ENCODE results near the gene GRIK1. TPM values are rescaled to one million over a fixed set of nuclear protein-coding genes. Genes with fewer than 3 reads are reported as not detected.
A peak's percentile ranks its signal among the peaks of the same experiment; 100 is the strongest.

Gene GRIK1
- total RNA-seq, 1 donor from 2014 or later, result not detected

DNA sequence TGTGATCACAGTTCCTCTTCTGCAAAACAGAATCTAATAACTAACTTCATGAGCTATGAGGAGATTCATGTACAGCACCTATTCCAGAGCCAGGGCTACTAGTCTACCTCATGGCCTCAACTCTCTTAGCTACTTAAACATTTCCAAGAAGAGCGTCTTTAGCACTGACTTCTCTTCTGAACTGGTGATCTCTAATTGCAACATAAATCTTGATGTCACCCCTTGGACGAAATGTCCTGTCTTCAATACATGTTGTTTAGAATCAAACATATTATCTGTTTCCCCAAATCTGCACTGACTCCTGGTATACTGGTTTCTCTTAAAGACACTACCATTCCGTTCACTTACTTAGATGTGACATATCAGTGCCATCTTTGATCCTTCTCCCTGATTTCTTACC, 88.2 kb downstream of the GRIK1 start:
- no peaks in the 10 kb centered on the region for H3K4me1 Mint-ChIP-seq (ENCODE audit: unreplicated experiment)
- no peak overlapping the region for H3K4me3 Mint-ChIP-seq (ENCODE audit: unreplicated experiment)
- DNase-seq (ENCODE audit: extremely low spot score, unreplicated experiment), result no peak
- H3K27me3 Mint-ChIP-seq (ENCODE audit: unreplicated experiment), result no peaks in the 10 kb centered on the region
- no peak overlapping the region for H3K27ac Mint-ChIP-seq (ENCODE audit: unreplicated experiment)
- no peaks in the 10 kb centered on the region for H3K9me3 Mint-ChIP-seq (ENCODE audit: unreplicated experiment)
- H3K36me3 Mint-ChIP-seq (ENCODE audit: unreplicated experiment), result no peaks in the 10 kb centered on the region
- TF ChIP-seq CTCF (IDR thresholded peaks at IDR 0.05), result no peak

DNA sequence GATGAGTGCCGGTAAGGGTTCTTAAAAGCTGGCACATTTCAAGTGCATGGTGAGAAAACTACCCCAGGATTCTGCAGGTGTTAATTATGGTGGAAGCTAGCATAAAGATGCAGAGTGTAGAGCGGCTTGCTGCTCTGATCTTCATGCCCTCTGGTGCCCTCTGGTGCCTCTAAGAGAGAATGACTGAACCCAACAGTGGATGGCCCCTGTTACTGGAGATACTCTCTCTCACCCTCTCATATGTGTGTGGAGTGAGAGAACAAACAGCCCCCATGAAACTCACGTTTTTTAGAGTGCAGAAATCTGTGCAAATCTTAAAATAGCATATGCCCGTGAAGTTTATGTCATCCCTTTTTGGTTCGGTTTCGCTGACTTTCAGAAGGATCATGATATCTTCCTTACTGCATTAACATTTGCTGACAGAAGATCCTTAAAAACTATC, 90.0 kb downstream of the GRIK1 start:
- Mint-ChIP-seq H3K9me3 (ENCODE audit: unreplicated experiment) (no peaks in the 10 kb centered on the region), H3K4me1 (ENCODE audit: unreplicated experiment) (peaks cover 3% of the 10 kb centered on the region), H3K4me3 (ENCODE audit: unreplicated experiment) (no peak overlapping the region), H3K27me3 (ENCODE audit: unreplicated experiment) (peaks cover 3% of the 10 kb centered on the region), H3K27ac (ENCODE audit: unreplicated experiment) (no peak overlapping the region), H3K36me3 (ENCODE audit: unreplicated experiment) (no peaks in the 10 kb centered on the region)
- TF ChIP-seq CTCF (IDR thresholded peaks at IDR 0.05), result peak; percentile 87
- DNase-seq (ENCODE audit: extremely low spot score, unreplicated experiment), result no peak

- peaks cover 3% of the 10 kb centered on the region for H3K4me1 Mint-ChIP-seq (ENCODE audit: unreplicated experiment)
- H3K27me3 Mint-ChIP-seq (ENCODE audit: unreplicated experiment), result peaks cover 23% of the 10 kb centered on the region
- H3K36me3 Mint-ChIP-seq (ENCODE audit: unreplicated experiment), result no peaks in the 10 kb centered on the region
- DNase-seq (ENCODE audit: extremely low spot score, unreplicated experiment), result no peak
- H3K27ac Mint-ChIP-seq (ENCODE audit: unreplicated experiment), result no peak overlapping the region
- no peak for TF ChIP-seq CTCF (IDR thresholded peaks at IDR 0.05)
- H3K9me3 Mint-ChIP-seq (ENCODE audit: unreplicated experiment), result no peaks in the 10 kb centered on the region
- H3K4me3 Mint-ChIP-seq (ENCODE audit: unreplicated experiment), result no peak overlapping the region
Observed at GRCh38 chr21:29843804-29844203, 96.0 kb downstream of the GRIK1 start.

DNA sequence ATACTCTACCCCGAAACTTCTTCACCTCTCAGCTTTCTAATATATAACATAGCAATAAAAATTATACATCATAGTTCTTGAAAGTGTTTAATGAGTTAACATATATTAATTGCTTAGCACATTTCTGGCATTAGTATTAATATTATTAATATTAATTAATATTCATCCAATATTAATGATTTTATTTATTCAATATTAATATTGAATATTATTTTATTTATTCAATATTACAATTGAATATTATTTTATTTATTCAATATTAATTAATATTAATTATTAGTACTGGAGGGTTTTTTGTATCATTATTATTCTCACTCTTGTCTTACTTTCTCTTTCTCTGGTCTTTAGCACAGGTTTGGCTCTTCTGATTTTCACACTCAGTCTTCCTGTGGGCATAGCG, 105.2 kb downstream of the GRIK1 start:
- Mint-ChIP-seq H3K4me1 (ENCODE audit: unreplicated experiment) (peaks cover 8% of the 10 kb centered on the region), H3K4me3 (ENCODE audit: unreplicated experiment) (no peak overlapping the region), H3K36me3 (ENCODE audit: unreplicated experiment) (no peaks in the 10 kb centered on the region), H3K27me3 (ENCODE audit: unreplicated experiment) (peaks cover 15% of the 10 kb centered on the region), H3K27ac (ENCODE audit: unreplicated experiment) (no peak overlapping the region), H3K9me3 (ENCODE audit: unreplicated experiment) (no peaks in the 10 kb centered on the region)
- no peak for DNase-seq (ENCODE audit: extremely low spot score, unreplicated experiment)
- no peak for TF ChIP-seq CTCF (IDR thresholded peaks at IDR 0.05)

GRCh38 chr21:29832217-29832616, 107.6 kb downstream of the GRIK1 start:
- TF ChIP-seq CTCF (IDR thresholded peaks at IDR 0.05), result no peak
- H3K9me3 Mint-ChIP-seq (ENCODE audit: unreplicated experiment), result no peaks in the 10 kb centered on the region
- H3K27me3 Mint-ChIP-seq (ENCODE audit: unreplicated experiment), result peaks cover 5% of the 10 kb centered on the region
- no peak overlapping the region for H3K4me3 Mint-ChIP-seq (ENCODE audit: unreplicated experiment)
- no peaks in the 10 kb centered on the region for H3K36me3 Mint-ChIP-seq (ENCODE audit: unreplicated experiment)
- DNase-seq (ENCODE audit: extremely low spot score, unreplicated experiment), result no peak
- H3K4me1 Mint-ChIP-seq (ENCODE audit: unreplicated experiment), result peaks cover 10% of the 10 kb centered on the region
- no peak overlapping the region for H3K27ac Mint-ChIP-seq (ENCODE audit: unreplicated experiment)
